ENCODE data around the gene RFNG. TPM values are rescaled to one million over a fixed set of nuclear protein-coding genes. Genes with fewer than 3 reads are reported as not detected.

The RFNG gene
- total and polyA plus RNA-seq, 2 of the 13 experiments (the other 11 are each of a cell fraction or from before 2014, with no cell fraction given): 61.4 to 64.0 TPM

GRCh38 chr17:82081966-82082365, 30.4 kb upstream of the RFNG start:
- DNase-seq (ENCODE audit: low spot score): no peak
- no peak for FAIRE-seq
- no peaks in the 10 kb centered on the region for H3K27me3 ChIP-seq (ENCODE audit: control insufficient read depth in 1 of 2, insufficient read depth in 2 of 2, low read length in 2 of 2)
- H3K9me3 ChIP-seq (ENCODE audit: low read length): no peaks in the 10 kb centered on the region
- H2AFZ ChIP-seq (ENCODE audit: low read length): no peak overlapping the region
- BruUV-seq (replicated peaks): no TSS peak
- ChIA-PET CTCF (ENCODE audit: low intra/inter-chr PET ratio, low total read pairs) (no interaction called here), POLR2A (no interaction called here)
- in situ Hi-C loops (cut with HindIII; ENCODE audit: extremely low pct_ligation_motif_present, low pct_unique_long_range_greater_than_20kb): no loop called here
- no peak overlapping the region for H3K4me3 ChIP-seq (replicated peaks in 1 of 3; ENCODE audit: insufficient read depth in 1 of 3, low read depth in 2 of 3, low read length in 3 of 3)
- H3K4me2 ChIP-seq (ENCODE audit: low read depth, low read length): no peak overlapping the region
- no peak overlapping the region for H3K27ac ChIP-seq (ENCODE audit: extremely low read length, insufficient read depth, low read length)
- ATAC-seq: no peak
- no peaks in the 10 kb centered on the region for H3K4me1 ChIP-seq (ENCODE audit: insufficient read depth, low read length)
- intact Hi-C loops (cut with micrococcal nuclease; ENCODE audit: unreplicated experiment): no loop called here
- WGBS (ENCODE audit: low lambda C conversion rate): 97% methylated on average over 17 of the region's 22 CpGs
- H3K9ac ChIP-seq (ENCODE audit: insufficient read depth, low read depth, low read length): no peak overlapping the region
- H4K20me1 ChIP-seq (ENCODE audit: insufficient read depth, low read length): peaks cover 56% of the 10 kb centered on the region
- H3K36me3 ChIP-seq (replicated peaks in 1 of 2; ENCODE audit: control insufficient read depth in 1 of 2, insufficient read depth in 2 of 2, low read length in 2 of 2): peaks cover 72 to 84% of the 10 kb centered on the region in 2 experiments
- no peaks in the 10 kb centered on the region for H3K79me2 ChIP-seq (ENCODE audit: insufficient read depth, low read length)
- TF ChIP-seq GFI1 (CRISPR knock-in tag; IDR thresholded peaks at IDR 0.05; ENCODE audit: borderline replicate concordance) (no peak), HNRNPLL (IDR thresholded peaks at IDR 0.05; ENCODE audit: low read depth, low read length, poor library complexity, severe bottlenecking) (peak; percentile 17), ZNF281 (CRISPR knock-in tag; IDR thresholded peaks at IDR 0.05; ENCODE audit: borderline replicate concordance) (no peak), SSRP1 (CRISPR knock-in tag; IDR thresholded peaks at IDR 0.05) (0 out of 2 replicates have a peak, but pooled peaks have one; percentile 5), THAP11 (CRISPR knock-in tag; IDR thresholded peaks at IDR 0.05) (no peak), NFE2 (CRISPR knock-in tag; IDR thresholded peaks at IDR 0.05) (no peak), CENPT (CRISPR knock-in tag; IDR thresholded peaks at IDR 0.05; ENCODE audit: low read depth) (no peak), SAFB2 (CRISPR knock-in tag; IDR thresholded peaks at IDR 0.05; ENCODE audit: borderline replicate concordance, low read depth) (no peak), UBTF (CRISPR knock-in tag; IDR thresholded peaks at IDR 0.05) (no peak), ZNF30 (CRISPR knock-in tag; IDR thresholded peaks at IDR 0.05) (0 out of 2 replicates have a peak, but pooled peaks have one; percentile 2), RBFOX2 (IDR thresholded peaks at IDR 0.05; ENCODE audit: low read depth, low read length) (peak; percentile 8), NCOA1 (CRISPR knock-in tag; IDR thresholded peaks at IDR 0.05) (no peak), DZIP1 (CRISPR knock-in tag; IDR thresholded peaks at IDR 0.05) (no peak), SMARCC2 (IDR thresholded peaks at IDR 0.05) (no peak), RXRB (CRISPR knock-in tag; IDR thresholded peaks at IDR 0.05; ENCODE audit: borderline replicate concordance) (no peak), CCDC6 (CRISPR knock-in tag; IDR thresholded peaks at IDR 0.05) (no peak)
